HUDEP-2 (cell line): Measurements from ENCODE around the gene IDH3G.
"Not testable (repeated sequence)": the region's sequence is repeated elsewhere in the genome, so short reads cannot be mapped to it uniquely, and the experiment has no call there.

ENCODE experiments used
- DNase-seq, 76 experiments: peaks; one replicate each; lab custom pipeline; 2025; ENCODE audit not compliant: unreplicated experiment in 76 of 76; lab: John Stamatoyannopoulos, UW

The IDH3G gene

GRCh38 chrX:153763298-153763932, 30.8 kb downstream of the IDH3G start:
- no peak for DNase-seq

GRCh38 chrX:153762626-153763173, 31.5 kb downstream of the IDH3G start:
- DNase-seq: no peak

- DNase-seq: no peak
These were observed 32.3 kb downstream of the IDH3G start for GRCh38 chrX:153761863-153762262.

GRCh38 chrX:153755136-153755535, 39.0 kb downstream of the IDH3G start:
- DNase-seq: no peak

GRCh38 chrX:153750127-153750774, 43.9 kb downstream of the IDH3G start:
- no peak for DNase-seq

GRCh38 chrX:153749017-153749416, 45.2 kb downstream of the IDH3G start:
- DNase-seq: not testable (repeated sequence)

GRCh38 chrX:153746991-153747390, 47.2 kb downstream of the IDH3G start:
- not testable (repeated sequence) for DNase-seq

GRCh38 chrX:153746359-153746758, 47.8 kb downstream of the IDH3G start:
- no peak for DNase-seq

- not testable (repeated sequence) for DNase-seq
These were observed 49.1 kb downstream of the IDH3G start for GRCh38 chrX:153745067-153745433.

GRCh38 chrX:153744210-153745066, 49.7 kb downstream of the IDH3G start:
- no peak for DNase-seq

- DNase-seq: peak in 25 of 76 experiments; percentile 1 to 71 (median 24)
These were observed 50.5 kb downstream of the IDH3G start for GRCh38 chrX:153743468-153744209.

GRCh38 chrX:153742796-153743467, 51.2 kb downstream of the IDH3G start:
- not testable (repeated sequence) for DNase-seq

- not testable (repeated sequence) for DNase-seq
These were observed 52.1 kb downstream of the IDH3G start for GRCh38 chrX:153742111-153742510.

GRCh38 chrX:153741446-153741845, 52.7 kb downstream of the IDH3G start:
- no peak for DNase-seq

- no peak for DNase-seq
These were observed 53.4 kb downstream of the IDH3G start for GRCh38 chrX:153740631-153741222.

- no peak for DNase-seq
These were observed 54.3 kb downstream of the IDH3G start for GRCh38 chrX:153739754-153740486.

GRCh38 chrX:153738056-153738605, 56.0 kb downstream of the IDH3G start:
- no peak for DNase-seq

GRCh38 chrX:153736871-153737441, 57.2 kb downstream of the IDH3G start:
- DNase-seq: no peak
